DMS 273 treated with DMSO at 0.1 percent for 48 hours (cell line): ENCODE data around the gene SLC19A1.

ENCODE experiments used
- DNase-seq: peaks from one replicate; lab custom pipeline; 2025; lab: John Stamatoyannopoulos, UW

The SLC19A1 gene

GRCh38 chr21:45478115-45478801, 64.0 kb downstream of the SLC19A1 start:
- peak; percentile 17 for DNase-seq

GRCh38 chr21:45477176-45478114, 64.8 kb downstream of the SLC19A1 start:
- DNase-seq = no peak

- no peak for DNase-seq
Measured at GRCh38 chr21:45476582-45476981, 65.7 kb downstream of the SLC19A1 start.

- no peak for DNase-seq
Measured at GRCh38 chr21:45475797-45476570, 66.3 kb downstream of the SLC19A1 start.

- DNase-seq = no peak
Measured at GRCh38 chr21:45475004-45475685, 67.1 kb downstream of the SLC19A1 start.

- no peak for DNase-seq
Measured at GRCh38 chr21:45474323-45474950, 67.8 kb downstream of the SLC19A1 start.

GRCh38 chr21:45473496-45474322, 68.5 kb downstream of the SLC19A1 start:
- no peak for DNase-seq

GRCh38 chr21:45472445-45473365, 69.5 kb downstream of the SLC19A1 start:
- no peak for DNase-seq

GRCh38 chr21:45471525-45472221, 70.6 kb downstream of the SLC19A1 start:
- DNase-seq = no peak

- DNase-seq = no peak
Measured at GRCh38 chr21:45470773-45471524, 71.3 kb downstream of the SLC19A1 start.

GRCh38 chr21:45470087-45470515, 72.1 kb downstream of the SLC19A1 start:
- no peak for DNase-seq

- DNase-seq = no peak
Measured at GRCh38 chr21:45469273-45470086, 72.8 kb downstream of the SLC19A1 start.

- no peak for DNase-seq
Measured at GRCh38 chr21:45468971-45469272, 73.3 kb downstream of the SLC19A1 start.

- no peak for DNase-seq
Measured at GRCh38 chr21:45468051-45468970, 73.9 kb downstream of the SLC19A1 start.

GRCh38 chr21:45467221-45467779, 74.9 kb downstream of the SLC19A1 start:
- DNase-seq = no peak
